Cardiac fibroblast (primary cell): ENCODE measurements around the gene FBN1.

ENCODE experiments used
- DNase-seq, 2 donors: peaks; one replicate each; pipeline versions ENCODE4 v3.0.0 to v3.0.0-alpha.2; 2010; ENCODE audit warnings: low read depth in 2 of 2
- H3K4me3 ChIP-seq, 2 donors: replicated peaks in 1 of 2; 1 replicate in 1 of 2; 2 replicates in 1 of 2; pipeline ENCODE4 v1.5.1; 2011; ENCODE audit warnings: low read depth in 2 of 2, low read length in 2 of 2, mild to moderate bottlenecking in 2 of 2, moderate library complexity in 1 of 2
- TF ChIP-seq, protein P1 (sequence below): IDR thresholded peaks from one replicate; pipeline ENCODE4 v1.5.1; 2011; ENCODE audit warnings: low read depth, mild to moderate bottlenecking, low read length, inconsistent platforms

The FBN1 gene

GRCh38 chr15:48467801-48468200 lies 177.7 kb downstream of the FBN1 start:
- no peak overlapping the region for H3K4me3 ChIP-seq
- TF ChIP-seq, protein P1, sequence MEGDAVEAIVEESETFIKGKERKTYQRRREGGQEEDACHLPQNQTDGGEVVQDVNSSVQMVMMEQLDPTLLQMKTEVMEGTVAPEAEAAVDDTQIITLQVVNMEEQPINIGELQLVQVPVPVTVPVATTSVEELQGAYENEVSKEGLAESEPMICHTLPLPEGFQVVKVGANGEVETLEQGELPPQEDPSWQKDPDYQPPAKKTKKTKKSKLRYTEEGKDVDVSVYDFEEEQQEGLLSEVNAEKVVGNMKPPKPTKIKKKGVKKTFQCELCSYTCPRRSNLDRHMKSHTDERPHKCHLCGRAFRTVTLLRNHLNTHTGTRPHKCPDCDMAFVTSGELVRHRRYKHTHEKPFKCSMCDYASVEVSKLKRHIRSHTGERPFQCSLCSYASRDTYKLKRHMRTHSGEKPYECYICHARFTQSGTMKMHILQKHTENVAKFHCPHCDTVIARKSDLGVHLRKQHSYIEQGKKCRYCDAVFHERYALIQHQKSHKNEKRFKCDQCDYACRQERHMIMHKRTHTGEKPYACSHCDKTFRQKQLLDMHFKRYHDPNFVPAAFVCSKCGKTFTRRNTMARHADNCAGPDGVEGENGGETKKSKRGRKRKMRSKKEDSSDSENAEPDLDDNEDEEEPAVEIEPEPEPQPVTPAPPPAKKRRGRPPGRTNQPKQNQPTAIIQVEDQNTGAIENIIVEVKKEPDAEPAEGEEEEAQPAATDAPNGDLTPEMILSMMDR: no peak
- no peak for DNase-seq

- H3K4me3 ChIP-seq: no peak overlapping the region
- TF ChIP-seq, protein P1: no peak
- no peak for DNase-seq
Observed at GRCh38 chr15:48466820-48467219, 178.7 kb downstream of the FBN1 start.

DNA sequence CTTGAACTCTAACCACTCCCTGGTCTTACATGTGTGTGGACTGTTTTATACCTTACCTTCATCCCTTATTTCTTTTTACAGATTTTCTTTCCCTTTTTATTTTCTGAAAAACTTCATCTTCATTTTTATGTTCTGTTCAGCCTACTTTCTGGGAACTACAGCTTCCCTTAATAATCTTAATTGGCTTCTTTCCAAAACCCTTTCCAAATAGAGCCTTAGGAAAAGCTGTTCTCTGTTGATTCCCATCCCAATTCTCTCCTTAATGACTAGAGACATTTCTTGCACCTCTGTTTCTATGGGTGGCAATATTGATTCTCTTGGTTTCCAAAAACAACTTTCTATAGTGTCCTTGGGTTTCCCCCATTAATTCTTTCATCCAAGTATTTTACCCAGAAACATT lies 179.4 kb downstream of the FBN1 start:
- H3K4me3 ChIP-seq: no peak overlapping the region
- DNase-seq: no peak
- TF ChIP-seq, protein P1: no peak

DNA sequence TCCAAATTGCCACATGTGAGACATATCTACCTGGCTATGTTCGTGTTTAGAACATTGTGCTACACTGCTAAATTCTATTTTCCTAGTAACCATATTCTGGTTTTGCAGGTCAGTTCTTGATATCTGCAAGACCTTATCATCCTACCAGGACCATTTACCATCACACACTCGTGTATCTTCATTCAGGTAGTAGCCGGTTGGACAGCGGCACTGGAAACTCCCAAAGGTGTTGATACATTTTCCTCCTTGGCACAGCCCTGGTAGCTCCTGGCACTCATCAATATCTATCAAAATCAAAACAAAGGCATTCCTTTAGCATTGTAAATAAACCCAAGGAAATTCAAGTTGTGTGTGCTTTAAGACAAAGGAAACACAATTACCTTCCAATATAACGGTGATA lies 180.1 kb downstream of the FBN1 start:
- no peak for DNase-seq
- H3K4me3 ChIP-seq: no peak overlapping the region
- TF ChIP-seq, protein P1: no peak

DNA sequence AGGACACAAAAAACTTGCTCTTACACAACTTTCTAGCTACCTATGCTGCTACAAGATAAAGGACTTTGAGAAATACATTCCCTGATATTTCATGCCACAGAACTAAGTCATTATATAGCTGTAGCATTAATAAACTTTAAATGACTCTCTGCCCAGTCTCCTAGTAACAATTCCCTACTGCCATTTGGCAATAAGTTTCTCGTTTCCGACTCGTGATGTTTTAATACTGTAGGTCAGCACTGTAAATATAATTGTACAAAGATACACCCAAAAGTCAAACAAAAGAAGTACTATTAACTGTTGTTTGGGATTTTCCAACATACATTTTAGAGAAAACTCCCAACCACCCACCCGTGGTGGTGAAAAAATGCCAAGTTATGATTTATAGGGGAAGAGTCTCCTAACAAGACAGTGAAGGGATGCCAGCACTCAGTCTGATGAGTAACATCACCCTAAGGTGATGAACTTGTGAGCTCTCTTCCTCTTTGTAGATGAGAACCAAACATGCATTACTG lies 182.1 kb downstream of the FBN1 start:
- TF ChIP-seq, protein P1: no peak
- H3K4me3 ChIP-seq: no peak overlapping the region
- DNase-seq: no peak

DNA sequence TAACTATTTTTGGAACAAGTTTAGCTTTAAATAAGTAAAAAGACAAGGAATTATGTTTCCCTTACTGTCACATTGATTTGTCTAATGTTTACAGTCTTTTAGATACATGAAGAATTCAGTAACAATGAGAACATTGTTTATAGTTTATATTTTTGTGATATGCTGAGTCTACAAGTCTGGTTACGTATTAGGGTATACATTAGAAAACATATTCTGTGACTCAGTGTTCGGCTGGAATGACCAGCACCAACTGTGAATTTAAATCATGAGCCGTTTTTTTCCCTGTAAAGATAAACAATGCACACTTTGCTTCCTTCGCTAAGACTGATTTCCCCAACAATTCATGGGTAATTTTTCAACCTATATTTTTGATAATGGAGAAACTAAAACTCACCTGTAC lies 182.8 kb downstream of the FBN1 start:
- H3K4me3 ChIP-seq: no peak overlapping the region
- no peak for DNase-seq
- TF ChIP-seq, protein P1: no peak
